Loucy (cell line): ENCODE results near the gene ADCY5.

Source experiments
- H2AFZ ChIP-seq: fragments of 200-600 bp; sonication (generic); 2 replicates; pipeline ENCODE4 v1.6.0; 2016; ENCODE audit warnings: antibody characterized with exemption, mild to moderate bottlenecking, low read length, moderate library complexity
- H3F3A ChIP-seq: fragments of 200-600 bp; 2 replicates; pipeline ENCODE4 v1.6.0; 2016; ENCODE audit warnings: antibody characterized with exemption, low read depth, mild to moderate bottlenecking
- H3K27me3 ChIP-seq: fragments of 200-600 bp; sonication (generic); 2 replicates; pipeline ENCODE4 v1.6.1; 2014; ENCODE audit warnings: low read length, mild to moderate bottlenecking; ENCODE audit not compliant: insufficient read depth, poor library complexity, severe bottlenecking
- H3K36me3 ChIP-seq: fragments of 200-600 bp; sonication (generic); 2 replicates; pipeline ENCODE4 v1.6.1; 2016; ENCODE audit warnings: low read length; ENCODE audit not compliant: insufficient read depth
- H3K4me1 ChIP-seq: fragments of 200-600 bp; sonication (generic); 2 replicates; pipeline ENCODE4 v1.5.1; 2014; ENCODE audit warnings: low read length, mild to moderate bottlenecking; ENCODE audit not compliant: insufficient read depth, poor library complexity, severe bottlenecking
- H3K4me2 ChIP-seq: fragments of 200-600 bp; sonication (generic); 2 replicates; pipeline ENCODE4 v1.6.0; 2014; ENCODE audit warnings: antibody characterized with exemption, low read length, low read depth, mild to moderate bottlenecking; ENCODE audit not compliant: poor library complexity, severe bottlenecking
- H3K4me3 ChIP-seq: fragments of 200-600 bp; sonication (generic); 2 replicates; pipeline ENCODE4 v1.5.1; 2014; ENCODE audit warnings: low read length, mild to moderate bottlenecking, mixed read lengths; ENCODE audit not compliant: poor library complexity, severe bottlenecking
- H3K79me2 ChIP-seq: fragments of 200-600 bp; sonication (generic); 2 replicates; pipeline ENCODE4 v1.6.1; 2014; ENCODE audit warnings: low read length; ENCODE audit not compliant: insufficient read depth
- H3K9ac ChIP-seq: fragments of 200-600 bp; sonication (generic); 2 replicates; pipeline ENCODE4 v1.6.0; 2014; ENCODE audit warnings: mild to moderate bottlenecking, low read depth, low read length, moderate library complexity; ENCODE audit not compliant: poor library complexity, severe bottlenecking
- H3K9me2 ChIP-seq: fragments of 200-600 bp; sonication (generic); replicated peaks from 2 replicates; pipeline ENCODE4 v1.6.1; 2016; ENCODE audit warnings: low read depth, low read length, mixed read lengths
- H3K9me3 ChIP-seq: fragments of 200-600 bp; sonication (generic); 2 replicates; pipeline ENCODE4 v1.6.1; 2014; ENCODE audit warnings: mild to moderate bottlenecking, antibody characterized with exemption, low read length, low read depth; ENCODE audit not compliant: insufficient read depth
- H4K20me1 ChIP-seq: fragments of 200-600 bp; sonication (generic); 2 replicates; pipeline ENCODE4 v1.6.0; 2014; ENCODE audit warnings: antibody characterized with exemption, low read length, mild to moderate bottlenecking; ENCODE audit not compliant: insufficient read depth, poor library complexity, severe bottlenecking
- EZH2phosphoT487 ChIP-seq: fragments of 200-600 bp; IDR thresholded peaks from 2 replicates; pipeline ENCODE4 v1.6.1; 2018; ENCODE audit warnings: antibody characterized with exemption, mild to moderate bottlenecking, moderate library complexity, borderline replicate concordance
- TF ChIP-seq, protein P1 (sequence below): fragments of 200-600 bp; sonication (generic); conservative IDR thresholded peaks from 2 replicates; pipeline ENCODE4 v1.5.1; 2014; ENCODE audit warnings: mild to moderate bottlenecking, antibody characterized with exemption, low read length

Gene ADCY5

DNA sequence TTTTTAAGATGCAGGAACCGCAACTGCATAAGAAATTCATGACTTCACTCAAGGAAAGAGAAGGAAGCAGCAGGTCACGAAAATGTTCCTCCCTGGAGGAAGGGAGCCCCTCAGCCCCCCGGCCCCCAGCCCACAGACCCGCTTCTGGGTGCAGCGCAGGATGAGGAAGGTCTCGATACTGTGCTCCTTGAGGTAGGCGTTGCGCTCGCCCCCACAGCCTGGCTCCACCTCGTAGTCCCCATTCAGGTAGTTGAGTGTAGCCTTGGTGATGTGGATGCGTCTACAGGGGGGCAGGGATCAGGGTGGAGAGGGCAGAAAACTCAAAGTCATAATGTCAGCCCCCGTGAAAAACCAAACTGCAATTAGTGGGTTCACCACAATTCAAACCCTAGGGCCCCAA, 121.4 kb downstream of the ADCY5 start:
- Histone ChIP-seq H3K36me3 (no peaks in the 10 kb centered on the region), H3K4me1 (no peaks in the 10 kb centered on the region)

DNA sequence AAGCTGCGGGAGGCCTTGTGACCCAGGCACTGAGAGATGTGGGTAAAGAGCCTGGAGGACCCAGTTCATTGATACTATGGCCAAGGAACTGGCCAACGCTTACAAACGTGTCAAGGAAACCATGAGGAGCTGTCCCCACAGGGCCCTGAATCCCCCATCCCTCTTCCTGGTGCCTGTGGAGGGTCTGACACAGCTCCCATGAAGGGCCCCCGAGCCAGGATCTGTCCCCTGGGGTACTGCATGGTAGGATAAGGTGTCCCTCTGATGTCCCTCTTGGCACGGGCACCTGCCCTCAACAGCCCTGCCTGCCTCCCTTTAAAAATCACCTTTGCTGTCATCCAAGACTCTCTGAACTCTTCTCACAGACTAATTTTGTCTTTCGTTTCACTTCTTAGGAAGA, 122.4 kb downstream of the ADCY5 start:
- Histone ChIP-seq H3K4me2 (no peak overlapping the region), H3K4me1 (no peaks in the 10 kb centered on the region)
- no peak for TF ChIP-seq EZH2phosphoT487
- TF ChIP-seq, protein P1, sequence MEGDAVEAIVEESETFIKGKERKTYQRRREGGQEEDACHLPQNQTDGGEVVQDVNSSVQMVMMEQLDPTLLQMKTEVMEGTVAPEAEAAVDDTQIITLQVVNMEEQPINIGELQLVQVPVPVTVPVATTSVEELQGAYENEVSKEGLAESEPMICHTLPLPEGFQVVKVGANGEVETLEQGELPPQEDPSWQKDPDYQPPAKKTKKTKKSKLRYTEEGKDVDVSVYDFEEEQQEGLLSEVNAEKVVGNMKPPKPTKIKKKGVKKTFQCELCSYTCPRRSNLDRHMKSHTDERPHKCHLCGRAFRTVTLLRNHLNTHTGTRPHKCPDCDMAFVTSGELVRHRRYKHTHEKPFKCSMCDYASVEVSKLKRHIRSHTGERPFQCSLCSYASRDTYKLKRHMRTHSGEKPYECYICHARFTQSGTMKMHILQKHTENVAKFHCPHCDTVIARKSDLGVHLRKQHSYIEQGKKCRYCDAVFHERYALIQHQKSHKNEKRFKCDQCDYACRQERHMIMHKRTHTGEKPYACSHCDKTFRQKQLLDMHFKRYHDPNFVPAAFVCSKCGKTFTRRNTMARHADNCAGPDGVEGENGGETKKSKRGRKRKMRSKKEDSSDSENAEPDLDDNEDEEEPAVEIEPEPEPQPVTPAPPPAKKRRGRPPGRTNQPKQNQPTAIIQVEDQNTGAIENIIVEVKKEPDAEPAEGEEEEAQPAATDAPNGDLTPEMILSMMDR: no peak

More for the DNA sequence above, 121.4 kb downstream of the ADCY5 start:
- no peak overlapping the region for H3K4me3 ChIP-seq
- no peaks in the 10 kb centered on the region for H3K9me3 ChIP-seq
- no peaks in the 10 kb centered on the region for H3K27me3 ChIP-seq
- no peaks in the 10 kb centered on the region for H4K20me1 ChIP-seq
- no peak overlapping the region for H3K9ac ChIP-seq
- TF ChIP-seq, protein P1: no peak
- TF ChIP-seq EZH2phosphoT487: no peak
- no peaks in the 10 kb centered on the region for H3K9me2 ChIP-seq
- H3K4me2 ChIP-seq: no peak overlapping the region
- H3F3A ChIP-seq: no peaks in the 10 kb centered on the region
- H2AFZ ChIP-seq: no peak overlapping the region
- no peaks in the 10 kb centered on the region for H3K79me2 ChIP-seq

DNA sequence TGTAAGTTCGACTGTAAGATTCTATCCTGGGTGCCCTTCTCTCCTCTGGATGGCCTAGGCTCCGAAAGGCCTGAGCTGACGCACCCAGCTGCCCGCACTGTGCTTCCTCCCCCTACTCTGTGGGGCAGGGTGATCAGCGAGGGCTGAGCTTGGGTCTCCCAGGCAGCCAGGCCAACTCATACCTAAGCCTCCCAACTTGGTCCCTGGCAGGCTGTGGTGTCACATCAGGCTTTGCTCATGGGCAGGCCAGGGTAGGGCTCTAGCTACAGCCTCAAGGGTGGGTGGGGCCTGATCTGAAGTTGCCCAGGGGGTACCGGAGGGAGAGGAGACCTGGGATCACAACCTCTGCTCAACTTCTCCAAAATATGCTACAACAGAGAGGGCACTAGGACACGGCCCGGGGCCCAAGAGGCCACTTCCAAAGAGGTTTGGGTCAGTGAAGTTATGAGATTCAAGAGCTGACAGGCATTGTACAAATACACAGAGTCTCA, 123.1 kb downstream of the ADCY5 start:
- no peaks in the 10 kb centered on the region for H3K9me3 ChIP-seq
- H3K4me1 ChIP-seq: no peaks in the 10 kb centered on the region
- H3K4me3 ChIP-seq: no peak overlapping the region
- H2AFZ ChIP-seq: no peak overlapping the region
- no peak overlapping the region for H3K4me2 ChIP-seq
- H3K36me3 ChIP-seq: no peaks in the 10 kb centered on the region
- TF ChIP-seq, protein P1: no peak
- TF ChIP-seq EZH2phosphoT487: no peak
- no peaks in the 10 kb centered on the region for H3K9me2 ChIP-seq
- no peak overlapping the region for H3K9ac ChIP-seq
- no peaks in the 10 kb centered on the region for H3K27me3 ChIP-seq
- H3F3A ChIP-seq: no peaks in the 10 kb centered on the region
- no peaks in the 10 kb centered on the region for H4K20me1 ChIP-seq
- H3K79me2 ChIP-seq: no peaks in the 10 kb centered on the region

More for the DNA sequence above, 122.4 kb downstream of the ADCY5 start:
- Histone ChIP-seq H3K9me2 (no peaks in the 10 kb centered on the region), H3K27me3 (no peaks in the 10 kb centered on the region), H3K9me3 (no peaks in the 10 kb centered on the region), H2AFZ (no peak overlapping the region), H3K9ac (no peak overlapping the region), H3K36me3 (no peaks in the 10 kb centered on the region), H4K20me1 (no peaks in the 10 kb centered on the region), H3F3A (no peaks in the 10 kb centered on the region), H3K4me3 (no peak overlapping the region), H3K79me2 (no peaks in the 10 kb centered on the region)
